Measurements from ENCODE around the gene CDK6. TPM values are rescaled to one million over a fixed set of nuclear protein-coding genes. Genes with fewer than 3 reads are reported as not detected.

CDK6 gene
- total RNA-seq, 2 donors from 2014 or later: 28.5 to 36.6 TPM

GRCh38 chr7:92729751-92730150 is 106.6 kb downstream of the CDK6 start:
- Histone ChIP-seq H3K27me3 (ENCODE audit: control insufficient read depth, insufficient read depth, low read length, poor library complexity, severe bottlenecking) (no peaks in the 10 kb centered on the region), H3K36me3 (ENCODE audit: control insufficient read depth, insufficient read depth, low read length) (peaks cover 11% of the 10 kb centered on the region), H3K9ac (ENCODE audit: extremely low read depth, low read length, poor library complexity, severe bottlenecking) (no peak overlapping the region), H3K4me3 (ENCODE audit: low read length) (no peak overlapping the region), H3K9me3 (ENCODE audit: control insufficient read depth, low read length) (no peaks in the 10 kb centered on the region), H3K4me1 (ENCODE audit: control insufficient read depth, insufficient read depth, low read length) (no peaks in the 10 kb centered on the region), H3K27ac (ENCODE audit: low read depth, low read length) (no peak overlapping the region)
- H3K9me3 Mint-ChIP-seq: no peaks in the 10 kb centered on the region
- WGBS, 2 experiments (ENCODE audit: insufficient coverage in 1 of 2, insufficient read length in 1 of 2): 96 to 99% methylated on average over 2 of the region's 2 CpGs
- H3K27me3 Mint-ChIP-seq (ENCODE audit: insufficient read depth): no peaks in the 10 kb centered on the region
- no peaks in the 10 kb centered on the region for H3K4me1 Mint-ChIP-seq
- H3K36me3 Mint-ChIP-seq (ENCODE audit: low read depth): peaks cover 6% of the 10 kb centered on the region
- TF ChIP-seq CTCF (conservative IDR thresholded peaks at IDR 0.05): no peak
- no peak overlapping the region for H3K27ac Mint-ChIP-seq
- DNase-seq: no peak
- H3K4me3 Mint-ChIP-seq: no peak overlapping the region

GRCh38 chr7:92729172-92729571 is 107.2 kb downstream of the CDK6 start:
- Histone ChIP-seq H3K36me3 (ENCODE audit: control insufficient read depth, insufficient read depth, low read length) (peaks cover 15% of the 10 kb centered on the region), H3K27ac (ENCODE audit: low read depth, low read length) (no peak overlapping the region), H3K9me3 (ENCODE audit: control insufficient read depth, low read length) (no peaks in the 10 kb centered on the region), H3K4me1 (ENCODE audit: control insufficient read depth, insufficient read depth, low read length) (no peaks in the 10 kb centered on the region), H3K4me3 (ENCODE audit: low read length) (no peak overlapping the region), H3K9ac (ENCODE audit: extremely low read depth, low read length, poor library complexity, severe bottlenecking) (no peak overlapping the region), H3K27me3 (ENCODE audit: control insufficient read depth, insufficient read depth, low read length, poor library complexity, severe bottlenecking) (no peaks in the 10 kb centered on the region)
- TF ChIP-seq CTCF (conservative IDR thresholded peaks at IDR 0.05): no peak
- Mint-ChIP-seq H3K27me3 (ENCODE audit: insufficient read depth) (no peaks in the 10 kb centered on the region), H3K4me1 (peaks cover 3% of the 10 kb centered on the region), H3K27ac (no peak overlapping the region), H3K36me3 (ENCODE audit: low read depth) (peaks cover 9% of the 10 kb centered on the region), H3K4me3 (no peak overlapping the region), H3K9me3 (no peaks in the 10 kb centered on the region)
- DNase-seq: no peak
- 96 to 98% methylated on average over 6 to 7 of the region's 7 CpGs for WGBS, 2 experiments (ENCODE audit: insufficient coverage in 1 of 2, insufficient read length in 1 of 2)

- H3K36me3 ChIP-seq (ENCODE audit: control insufficient read depth, insufficient read depth, low read length): peaks cover 23% of the 10 kb centered on the region
Observed at GRCh38 chr7:92727755-92728154, 108.6 kb downstream of the CDK6 start.

More at GRCh38 chr7:92727755-92728154, 108.6 kb downstream of the CDK6 start:
- H3K9ac ChIP-seq (ENCODE audit: extremely low read depth, low read length, poor library complexity, severe bottlenecking): no peak overlapping the region
- no peaks in the 10 kb centered on the region for H3K9me3 ChIP-seq (ENCODE audit: control insufficient read depth, low read length)
- no peak for DNase-seq
- H3K4me3 ChIP-seq (ENCODE audit: low read length): no peak overlapping the region
- WGBS, 2 experiments (ENCODE audit: insufficient coverage in 1 of 2, insufficient read length in 1 of 2): 50% methylated on average over 1 of the region's 1 CpG; no CpG with 5 or more reads in 1 of the 2 experiments
- H3K4me1 ChIP-seq (ENCODE audit: control insufficient read depth, insufficient read depth, low read length): no peaks in the 10 kb centered on the region
- no peak for TF ChIP-seq CTCF (conservative IDR thresholded peaks at IDR 0.05)
- H3K9me3 Mint-ChIP-seq: no peaks in the 10 kb centered on the region
- peaks cover 7% of the 10 kb centered on the region for H3K4me1 Mint-ChIP-seq
- H3K27ac Mint-ChIP-seq: no peak overlapping the region
- H3K36me3 Mint-ChIP-seq (ENCODE audit: low read depth): peaks cover 16% of the 10 kb centered on the region
- no peaks in the 10 kb centered on the region for H3K27me3 Mint-ChIP-seq (ENCODE audit: insufficient read depth)
- no peak overlapping the region for H3K4me3 Mint-ChIP-seq
- no peaks in the 10 kb centered on the region for H3K27me3 ChIP-seq (ENCODE audit: control insufficient read depth, insufficient read depth, low read length, poor library complexity, severe bottlenecking)
- no peak overlapping the region for H3K27ac ChIP-seq (ENCODE audit: low read depth, low read length)
